Upper lobe of left lung (tissue), 6 donors: ENCODE results near the gene CER1. TPM values are rescaled to one million over a fixed set of nuclear protein-coding genes. Genes with fewer than 3 reads are reported as not detected.

Experiments used
- ATAC-seq, 2 donors: fragments of 200-7000 bp; cut with Tn5 transposase; one replicate each; pipeline ENCODE4 v1.9.1; 2022; ENCODE audit warnings: mild to moderate bottlenecking in 2 of 2, moderate library complexity in 2 of 2; ENCODE audit not compliant: low FRiP score in 2 of 2
- DNase-seq, 2 donors: peaks; one replicate each; pipeline ENCODE4 v3.0.0-alpha.2; 2019 to 2020
- H3K27ac ChIP-seq, 4 donors: fragments of 200-600 bp; sonication (generic); one replicate each; pipeline ENCODE4 v1.5.1; 2016 to 2019
- H3K27me3 ChIP-seq, 4 donors: fragments of 200-600 bp; sonication (generic); one replicate each; pipeline ENCODE4 v1.5.1; 2017 to 2019
- H3K36me3 ChIP-seq, 4 donors: fragments of 200-600 bp; sonication (generic); one replicate each; pipeline ENCODE4 v1.5.1; 2016 to 2019
- H3K4me1 ChIP-seq, 4 donors: fragments of 200-600 bp; sonication (generic); one replicate each; pipeline ENCODE4 v1.5.1; 2018 to 2019
- H3K4me3 ChIP-seq, 4 donors: fragments of 200-600 bp; sonication (generic); one replicate each; pipeline ENCODE4 v1.5.1; 2017 to 2019; ENCODE audit warnings: mild to moderate bottlenecking in 2 of 4, moderate library complexity in 1 of 4
- H3K9me3 ChIP-seq, 4 donors: fragments of 200-600 bp; sonication (generic); one replicate each; pipeline ENCODE4 v1.5.1; 2018 to 2019
- EP300 ChIP-seq, 4 donors: sonication (generic); formaldehyde crosslinking; IDR thresholded peaks; one replicate each; pipeline ENCODE4 v1.5.1; 2017; ENCODE audit warnings: antibody characterized with exemption in 4 of 4, control low read depth in 2 of 4
- POLR2A ChIP-seq, 4 donors: fragments of 450-650 bp; IDR thresholded peaks; one replicate each; pipeline ENCODE4 v1.5.1; 2016 to 2017; ENCODE audit warnings: antibody characterized with exemption in 4 of 4, mild to moderate bottlenecking in 2 of 4
- POLR2AphosphoS5 ChIP-seq, 2 donors: sonication (generic); formaldehyde crosslinking; IDR thresholded peaks; one replicate each; pipeline ENCODE4 v1.5.1; 2017; ENCODE audit warnings: antibody characterized with exemption in 2 of 2
- WGBS, 2 donors: methylation state at CpG; one replicate each; pipeline ENCODE4 v1.1.5; 2017 to 2018; 5-methylcytosine and 5-hydroxymethylcytosine counted together
- total RNA-seq, 6 donors: library from RNA; depleted of rRNA in 4 of 6; stranded (reverse); fragments of >200 nt in 4 of 6; gene quantifications; one replicate each; pipeline versions ENCODE4 v1.1.0 to v1.2.1, GENCODE V29; 2016 to 2021
- TF ChIP-seq, protein P1 (sequence below), 6 experiments: fragments of 450-650 bp in 4 of 6; fragments of 200-600 bp in 2 of 6; sonication (generic) in 2 of 6; IDR thresholded peaks; one replicate each; pipeline ENCODE4 v1.5.1; 2016 to 2019; ENCODE audit warnings: antibody characterized with exemption in 6 of 6
- donor health status: DM: no; HTN: no; CAD: no; lungs with moderate emphysema.
- donor health status: DM: no; HTN: yes; CAD: no; lungs with severe emphysema.

CER1 gene
- total RNA-seq, 6 donors from 2014 or later = not detected

DNA sequence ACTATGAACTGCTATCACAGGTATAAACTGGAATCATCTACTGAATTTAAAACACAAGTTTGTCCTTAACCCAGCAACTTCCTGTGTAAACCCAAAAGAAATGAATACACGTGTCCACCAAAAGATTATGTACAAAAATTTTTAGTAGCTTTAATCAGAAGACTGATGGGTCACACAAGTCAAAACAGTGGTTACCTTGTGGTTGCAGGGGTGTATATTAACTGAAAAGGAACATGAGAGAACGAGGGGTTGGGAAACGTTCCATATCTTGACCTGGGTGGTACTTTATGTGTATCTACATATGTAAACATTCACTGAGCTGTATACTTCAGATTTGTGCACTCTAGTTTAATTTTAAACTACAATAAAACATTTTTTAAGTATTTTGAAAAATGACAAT lies 47.9 kb downstream of the CER1 start:
- no peak overlapping the region for H3K4me3 ChIP-seq
- DNase-seq (no peak), ATAC-seq (no peak)
- no peaks in the 10 kb centered on the region for H3K4me1 ChIP-seq
- peaks cover 0 to 17% (median 3%) of the 10 kb centered on the region in 4 donors for H3K36me3 ChIP-seq
- WGBS, 2 donors = 38 to 48% methylated on average over 3 of the region's 3 CpGs
- no peak for TF ChIP-seq POLR2AphosphoS5 (IDR thresholded peaks at IDR 0.05)
- no peak for TF ChIP-seq POLR2A (IDR thresholded peaks at IDR 0.05)
- TF ChIP-seq, protein P1, sequence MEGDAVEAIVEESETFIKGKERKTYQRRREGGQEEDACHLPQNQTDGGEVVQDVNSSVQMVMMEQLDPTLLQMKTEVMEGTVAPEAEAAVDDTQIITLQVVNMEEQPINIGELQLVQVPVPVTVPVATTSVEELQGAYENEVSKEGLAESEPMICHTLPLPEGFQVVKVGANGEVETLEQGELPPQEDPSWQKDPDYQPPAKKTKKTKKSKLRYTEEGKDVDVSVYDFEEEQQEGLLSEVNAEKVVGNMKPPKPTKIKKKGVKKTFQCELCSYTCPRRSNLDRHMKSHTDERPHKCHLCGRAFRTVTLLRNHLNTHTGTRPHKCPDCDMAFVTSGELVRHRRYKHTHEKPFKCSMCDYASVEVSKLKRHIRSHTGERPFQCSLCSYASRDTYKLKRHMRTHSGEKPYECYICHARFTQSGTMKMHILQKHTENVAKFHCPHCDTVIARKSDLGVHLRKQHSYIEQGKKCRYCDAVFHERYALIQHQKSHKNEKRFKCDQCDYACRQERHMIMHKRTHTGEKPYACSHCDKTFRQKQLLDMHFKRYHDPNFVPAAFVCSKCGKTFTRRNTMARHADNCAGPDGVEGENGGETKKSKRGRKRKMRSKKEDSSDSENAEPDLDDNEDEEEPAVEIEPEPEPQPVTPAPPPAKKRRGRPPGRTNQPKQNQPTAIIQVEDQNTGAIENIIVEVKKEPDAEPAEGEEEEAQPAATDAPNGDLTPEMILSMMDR (IDR thresholded peaks at IDR 0.05) = no peak
- TF ChIP-seq EP300 (IDR thresholded peaks at IDR 0.05) = no peak
- H3K9me3 ChIP-seq = no peaks in the 10 kb centered on the region
- no peaks in the 10 kb centered on the region for H3K27me3 ChIP-seq
- H3K27ac ChIP-seq = no peak overlapping the region

DNA sequence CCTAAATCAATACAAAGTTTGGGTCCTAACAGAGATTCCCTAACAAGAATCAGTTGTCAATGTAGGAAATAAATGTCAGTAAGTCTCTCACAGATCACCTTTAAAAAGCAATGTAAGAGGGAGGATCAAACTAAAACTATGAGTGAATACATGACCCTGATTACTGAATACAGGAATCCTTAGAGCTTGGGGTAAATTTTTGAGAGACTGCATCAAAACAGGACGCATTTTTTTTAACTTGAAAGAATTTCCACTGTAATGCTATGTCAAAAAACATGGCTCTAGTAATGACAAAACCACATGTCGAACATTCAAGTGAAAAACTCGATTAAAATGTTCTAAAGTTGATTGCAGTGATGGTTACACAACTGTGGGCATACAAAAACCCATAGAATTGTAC lies 51.2 kb downstream of the CER1 start:
- H3K27ac ChIP-seq = no peak overlapping the region
- H3K9me3 ChIP-seq = no peaks in the 10 kb centered on the region
- ATAC-seq (no peak), DNase-seq (no peak)
- H3K36me3 ChIP-seq = peaks cover 0 to 14% (median 0%) of the 10 kb centered on the region in 4 donors
- no peak overlapping the region for H3K4me3 ChIP-seq
- no peaks in the 10 kb centered on the region for H3K4me1 ChIP-seq
- H3K27me3 ChIP-seq = no peaks in the 10 kb centered on the region
- WGBS, 2 donors = 81 to 90% methylated on average over 3 of the region's 3 CpGs
- TF ChIP-seq, protein P1 (IDR thresholded peaks at IDR 0.05) = no peak
- TF ChIP-seq POLR2AphosphoS5 (IDR thresholded peaks at IDR 0.05) (no peak), EP300 (IDR thresholded peaks at IDR 0.05) (no peak), POLR2A (IDR thresholded peaks at IDR 0.05) (no peak)

DNA sequence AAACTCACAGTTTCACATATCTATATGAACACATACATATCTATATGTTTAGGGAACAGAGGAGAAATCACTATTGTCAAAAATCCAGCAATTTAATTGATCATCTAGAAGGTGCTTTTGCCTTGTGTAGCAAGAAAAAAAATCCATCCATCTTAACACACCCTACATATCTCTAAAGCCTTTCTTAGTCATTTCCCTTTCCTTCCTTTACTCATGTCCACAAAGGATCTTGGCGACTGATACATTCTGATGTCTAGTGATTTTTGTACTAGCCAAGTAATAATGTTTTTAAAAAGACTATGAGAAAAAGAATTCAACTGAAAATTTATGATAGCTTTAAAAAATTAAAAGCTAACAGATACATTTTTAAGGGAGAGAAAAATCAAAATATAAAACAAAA lies 51.8 kb downstream of the CER1 start:
- no peak overlapping the region for H3K4me3 ChIP-seq
- no peak for ATAC-seq
- no peaks in the 10 kb centered on the region for H3K27me3 ChIP-seq
- H3K4me1 ChIP-seq = no peaks in the 10 kb centered on the region
- TF ChIP-seq, protein P1 (IDR thresholded peaks at IDR 0.05) = no peak
- TF ChIP-seq EP300 (IDR thresholded peaks at IDR 0.05) = no peak
- no peak for TF ChIP-seq POLR2A (IDR thresholded peaks at IDR 0.05)
- no peak for TF ChIP-seq POLR2AphosphoS5 (IDR thresholded peaks at IDR 0.05)
- DNase-seq = no peak
- peaks cover 0 to 14% (median 0%) of the 10 kb centered on the region in 4 donors for H3K36me3 ChIP-seq
- 25 to 34% methylated on average over 1 of the region's 1 CpG for WGBS, 2 donors
- no peak overlapping the region for H3K27ac ChIP-seq
- H3K9me3 ChIP-seq = no peaks in the 10 kb centered on the region

Other genes with a start within 250 kb of the CER1 start
- 10 to 100 TPM in 5 of 6 donors, 1 to 10 TPM in 1; 6.5 to 46.5 (median 21.1) TPM for gene ZDHHC21, start 29.3 kb downstream of the CER1 start, total RNA-seq
- gene FREM1, start 187.7 kb upstream of the CER1 start, total RNA-seq = 1 to 10 TPM; 1.1 to 6.3 (median 2.8) TPM